Measurements from ENCODE around the gene SLC38A8.

Gene SLC38A8

DNA sequence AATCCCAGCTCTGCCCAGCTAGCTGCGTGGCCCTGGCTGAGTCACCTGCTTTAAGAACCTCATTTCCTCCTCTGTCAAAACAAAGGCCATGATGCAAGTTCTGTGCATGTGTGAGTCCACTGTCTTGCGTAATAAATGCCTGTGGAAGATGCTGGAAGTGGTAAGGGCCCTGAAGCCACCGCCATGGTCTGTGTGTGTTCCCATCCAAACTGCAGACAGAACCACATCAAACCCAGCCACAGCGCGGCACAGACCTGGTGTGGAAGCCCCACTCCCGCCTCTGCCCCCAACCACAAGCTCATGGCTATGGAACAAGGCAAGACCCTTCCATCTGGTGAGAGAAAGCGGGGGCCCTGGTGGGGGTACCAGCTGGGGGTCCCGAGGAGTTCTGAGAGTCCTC is 48.5 kb downstream of the SLC38A8 start:
- DNase-seq = no peak

DNA sequence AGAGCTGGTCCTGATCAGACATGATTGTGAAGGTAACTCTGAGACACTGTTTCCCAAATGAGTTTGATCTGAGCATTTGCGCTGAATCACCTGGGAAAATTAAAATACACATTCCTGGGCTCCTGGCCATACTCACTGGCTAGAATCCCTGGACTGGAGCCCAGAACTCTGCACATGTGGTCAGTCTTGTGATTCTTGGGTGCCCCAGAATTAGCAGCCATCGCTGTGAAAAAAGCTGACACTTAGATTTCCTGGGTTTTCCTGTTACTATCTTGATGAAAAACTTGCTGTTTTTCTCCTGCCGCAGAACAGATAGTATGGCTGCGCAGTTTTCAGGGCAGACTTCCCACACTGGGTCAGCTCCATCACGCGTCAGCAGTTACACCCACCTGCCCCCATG is 50.0 kb downstream of the SLC38A8 start:
- DNase-seq = no peak

- no peak for DNase-seq
Observed at GRCh38 chr16:83990492-83990891, 52.1 kb downstream of the SLC38A8 start.

DNA sequence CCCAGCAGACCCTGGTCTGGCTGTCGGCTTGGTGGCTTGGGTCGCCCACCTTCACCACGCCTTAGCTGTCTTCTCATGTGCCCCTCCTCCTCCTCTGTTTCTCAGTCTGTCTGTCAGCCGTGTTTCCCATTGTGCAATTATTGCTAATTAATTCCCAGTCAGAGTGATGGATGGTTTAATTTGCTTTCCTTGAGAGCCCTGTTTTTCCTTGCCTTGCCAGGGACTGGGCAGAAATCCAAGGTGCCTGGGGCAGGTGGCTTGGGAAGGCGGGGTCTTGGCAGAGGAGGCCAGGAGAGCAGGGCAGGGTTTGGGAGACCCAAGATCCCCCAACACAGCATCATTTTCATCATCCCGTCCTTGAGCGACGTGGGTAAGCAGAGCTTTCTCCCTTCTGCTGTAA is 53.3 kb downstream of the SLC38A8 start:
- DNase-seq = no peak

DNA sequence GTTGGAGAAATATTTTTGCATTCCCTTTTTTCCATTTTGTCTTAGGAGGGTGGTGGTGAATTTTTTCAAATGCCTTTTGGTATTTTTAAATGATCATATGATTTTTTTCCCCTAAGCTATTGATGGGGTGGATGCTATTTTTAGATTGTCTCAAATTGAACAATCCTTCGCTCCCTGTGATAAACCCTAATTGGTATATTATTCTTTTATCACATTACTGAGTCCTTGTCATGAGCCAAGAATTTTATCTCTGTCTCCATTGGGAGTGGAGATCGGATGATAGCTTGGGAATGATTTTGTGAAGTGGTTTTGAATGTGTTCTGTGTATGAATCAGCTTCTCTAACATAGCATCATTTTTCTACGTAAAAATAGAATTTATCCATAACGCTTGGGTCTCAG is 59.1 kb downstream of the SLC38A8 start:
- no peak for DNase-seq

DNA sequence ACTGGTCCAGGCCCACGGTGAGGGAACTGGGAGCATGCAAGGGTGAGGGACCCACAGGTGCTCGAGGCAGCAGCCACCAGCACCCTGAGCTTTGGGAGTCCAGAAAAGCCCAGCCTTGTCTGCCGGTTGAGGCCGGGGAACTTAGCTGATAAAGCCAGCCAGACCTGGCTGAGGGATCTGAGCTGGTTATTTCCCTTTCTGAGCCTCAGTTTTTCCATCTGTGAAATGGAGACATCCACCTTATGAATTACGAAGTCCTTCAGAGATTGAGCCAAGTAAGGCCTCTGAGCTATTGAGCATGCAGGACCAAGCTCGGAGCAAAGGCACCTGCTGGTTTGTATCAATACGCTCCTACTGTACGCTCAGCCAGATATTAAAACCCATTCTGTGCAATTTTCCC is 60.8 kb downstream of the SLC38A8 start:
- no peak for DNase-seq

GRCh38 chr16:83980794-83981193 is 61.8 kb downstream of the SLC38A8 start:
- DNase-seq = no peak

GRCh38 chr16:83979441-83979840 is 63.2 kb downstream of the SLC38A8 start:
- DNase-seq = no peak

GRCh38 chr16:83978401-83978904 is 64.1 kb downstream of the SLC38A8 start:
- no peak for DNase-seq

GRCh38 chr16:83977056-83977815 is 65.4 kb downstream of the SLC38A8 start:
- DNase-seq = no peak

- DNase-seq = no peak
Observed at GRCh38 chr16:83975590-83976260, 66.9 kb downstream of the SLC38A8 start.

DNA sequence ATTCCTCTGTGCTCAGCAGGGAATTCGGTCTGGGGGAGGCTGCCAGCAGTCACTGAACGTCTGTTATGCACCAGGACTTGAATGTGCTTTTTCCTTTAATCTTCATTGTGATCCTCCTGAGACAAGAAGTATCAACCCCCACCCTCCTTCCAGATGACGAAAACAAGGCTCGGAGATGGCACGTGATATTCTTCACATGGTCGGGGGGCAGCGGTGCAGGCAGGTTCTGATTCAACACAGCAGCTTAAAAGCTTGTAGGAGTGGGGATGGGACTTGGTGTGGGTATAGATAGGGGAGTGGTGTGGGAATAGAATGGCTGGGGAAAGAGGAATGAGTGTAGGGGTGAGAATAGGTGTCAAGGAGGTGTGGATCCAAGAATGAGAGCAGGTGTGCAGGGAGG is 68.1 kb downstream of the SLC38A8 start:
- no peak for DNase-seq

- DNase-seq = no peak
Observed at GRCh38 chr16:83973581-83974385, 68.8 kb downstream of the SLC38A8 start.

GRCh38 chr16:83973077-83973476 is 69.5 kb downstream of the SLC38A8 start:
- DNase-seq = no peak

- no peak for DNase-seq
Observed at GRCh38 chr16:83972256-83973008, 70.2 kb downstream of the SLC38A8 start.

DNA sequence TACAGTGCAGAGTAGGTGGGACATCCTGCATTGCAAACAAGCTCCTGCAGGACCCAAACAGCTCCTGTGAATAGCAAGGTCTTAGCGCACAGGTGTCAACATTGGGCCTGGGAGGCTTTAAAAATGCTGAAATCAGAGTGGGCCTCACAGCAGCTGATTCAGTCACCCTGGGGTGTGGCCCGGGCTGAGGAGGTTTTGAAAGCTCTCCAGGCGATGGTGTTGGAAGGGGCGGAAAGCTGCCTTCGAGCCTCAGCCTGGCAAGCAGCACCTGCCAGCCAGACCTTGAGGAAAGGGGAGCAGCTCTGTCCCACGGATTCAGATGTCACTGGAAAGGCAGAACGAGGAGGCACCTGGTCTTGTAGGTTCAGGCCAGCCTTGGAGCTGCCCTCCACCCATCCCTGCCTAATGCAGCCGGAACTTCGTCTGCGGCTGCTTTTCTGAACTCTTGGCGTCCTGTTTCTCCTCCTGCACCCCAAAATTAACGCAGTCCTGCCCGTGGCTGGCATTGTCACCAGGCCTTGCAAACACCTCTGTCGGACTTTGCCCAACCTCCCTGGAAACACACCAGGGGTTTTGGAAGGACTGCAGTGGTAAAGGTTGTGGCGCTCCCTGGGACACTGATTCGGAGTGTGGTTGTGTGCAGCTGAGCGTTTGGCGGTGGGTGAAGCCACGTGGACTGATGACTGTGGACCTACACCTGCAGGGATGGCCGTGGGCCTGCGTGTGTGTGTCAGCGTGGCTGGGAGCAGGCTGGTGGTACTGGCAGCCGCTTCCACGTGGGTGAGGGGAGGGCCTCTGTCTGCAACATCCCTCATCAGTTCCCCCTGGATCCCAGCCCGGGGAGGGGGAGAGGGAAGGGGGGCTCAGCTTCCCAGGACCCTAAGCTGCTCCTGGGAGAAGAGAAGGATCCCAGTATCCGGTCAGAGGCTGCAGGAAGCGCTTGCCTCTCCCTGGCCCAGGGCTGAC is 71.1 kb downstream of the SLC38A8 start:
- DNase-seq = no peak

DNA sequence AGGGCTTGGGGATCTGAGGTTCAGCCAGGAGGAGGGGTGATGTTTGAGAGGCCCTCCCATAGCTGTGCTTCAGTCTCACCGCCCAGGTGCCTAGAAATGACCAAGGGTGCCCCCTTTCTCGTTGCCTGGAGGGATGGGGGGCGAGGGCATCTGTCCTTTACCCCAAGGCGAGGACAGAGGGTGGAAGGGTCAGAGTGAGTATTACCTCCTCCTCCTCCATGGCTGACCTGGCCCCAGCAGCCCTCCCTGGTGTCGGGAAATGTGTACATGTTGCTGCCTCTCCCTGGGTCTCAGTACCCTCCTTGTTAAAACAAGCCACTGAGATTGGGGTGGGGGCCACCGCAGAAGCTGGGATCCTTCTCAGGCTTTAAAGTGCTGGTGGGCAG is 72.2 kb downstream of the SLC38A8 start:
- no peak for DNase-seq

DNA sequence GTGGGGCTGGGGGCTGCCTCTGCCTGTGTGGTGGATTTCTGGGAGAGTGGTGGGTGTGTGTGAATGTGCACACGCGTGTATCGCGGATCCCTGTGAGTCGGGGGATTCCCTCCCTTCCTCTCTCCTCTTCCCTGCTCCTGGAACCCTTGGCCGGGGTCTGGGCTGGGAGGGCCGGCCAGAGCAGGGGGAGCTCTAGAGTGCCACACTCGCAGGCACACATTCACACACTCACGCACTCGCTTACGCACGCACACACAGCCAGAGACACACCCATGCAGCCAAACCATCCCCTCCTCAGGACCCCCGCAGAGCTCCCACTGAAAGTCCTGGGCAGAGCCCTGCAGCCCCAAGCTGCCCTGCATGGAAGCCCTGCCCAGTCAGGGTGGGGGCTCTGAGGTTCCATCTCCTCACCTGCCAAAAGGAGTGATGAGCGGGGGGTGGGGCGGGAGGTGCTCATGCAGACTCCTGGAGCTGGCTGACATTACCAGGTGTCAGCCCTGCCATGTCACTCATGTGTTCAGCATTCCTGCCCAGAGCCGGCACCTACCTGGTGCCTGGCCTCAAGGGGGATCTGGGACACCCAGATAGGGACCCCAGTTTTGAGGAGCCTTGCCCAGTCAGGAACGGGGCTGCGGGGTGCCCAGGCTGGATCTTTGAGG is 72.7 kb downstream of the SLC38A8 start:
- DNase-seq = no peak

DNA sequence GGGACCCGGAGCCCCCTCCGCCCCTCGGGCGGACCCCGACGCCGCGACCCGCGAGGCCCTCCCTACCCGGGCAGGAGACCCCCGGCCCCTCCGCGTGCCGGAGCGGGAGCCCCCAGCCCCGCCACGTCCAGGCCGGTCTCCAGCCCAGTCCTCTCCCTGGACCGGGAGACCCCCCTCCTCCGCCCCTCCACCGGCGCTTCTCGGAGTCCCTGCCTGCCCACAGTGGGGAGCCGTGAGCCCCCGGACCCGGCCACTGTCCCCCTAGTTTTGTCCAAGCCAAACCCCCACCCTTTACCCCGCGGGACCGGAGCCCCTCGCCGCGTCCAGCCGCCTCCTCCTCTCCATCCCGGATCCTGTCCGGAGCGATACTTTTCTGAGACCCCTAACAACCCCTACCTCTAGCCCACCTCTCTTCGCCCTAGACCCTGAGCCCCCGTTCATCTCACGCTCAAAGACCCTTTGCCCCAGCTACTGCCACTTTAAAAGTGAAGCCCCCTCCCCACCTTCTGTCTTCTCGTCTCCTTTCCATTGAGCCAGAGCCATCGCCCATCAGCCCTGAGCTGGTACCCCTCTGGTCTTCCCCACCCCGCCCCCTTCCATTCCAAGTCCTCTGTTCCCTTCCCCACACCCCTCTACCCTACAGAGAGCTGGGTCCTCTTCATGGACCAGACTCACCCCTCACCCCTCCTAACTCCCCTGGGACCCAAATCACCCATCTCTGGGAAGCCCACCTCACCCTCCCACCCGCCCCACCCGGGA is 73.5 kb downstream of the SLC38A8 start:
- DNase-seq = no peak

DNA sequence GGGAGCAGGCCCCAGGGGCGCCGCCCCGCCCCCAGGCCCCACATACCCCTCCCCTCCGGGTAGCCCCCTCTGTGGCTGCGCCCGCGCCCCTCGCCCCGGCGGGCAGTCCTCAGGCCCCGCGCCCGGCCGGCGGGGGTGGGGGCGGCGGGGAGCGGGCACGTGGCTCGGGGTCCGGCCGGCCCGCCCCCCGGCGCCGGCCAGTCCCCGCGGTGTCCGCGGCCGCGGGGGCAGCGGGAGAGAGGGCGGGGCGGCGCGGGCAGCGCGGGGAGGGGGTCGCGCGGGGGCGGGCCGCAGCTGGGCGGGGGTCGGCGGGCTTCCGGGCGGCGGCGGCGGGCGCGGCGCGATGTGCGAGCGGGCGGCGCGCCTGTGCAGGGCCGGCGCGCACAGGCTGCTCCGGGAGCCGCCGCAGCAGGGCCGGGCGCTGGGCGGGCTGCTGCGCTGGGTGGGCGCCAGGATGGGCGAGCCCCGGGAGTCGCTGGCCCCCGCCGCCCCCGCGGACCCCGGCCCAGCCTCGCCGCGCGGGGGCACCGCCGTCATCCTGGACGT is 74.2 kb downstream of the SLC38A8 start:
- DNase-seq = no peak
